HepG2 (cell line): ENCODE results near the gene RGS19. TPM values are rescaled to one million over a fixed set of nuclear protein-coding genes. Genes with fewer than 3 reads are reported as not detected.
A peak's percentile ranks its signal among the peaks of the same experiment; 100 is the strongest.

Experiments
- ATAC-seq: fragments of 200-7000 bp; cut with Tn5 transposase; 3 replicates; pipeline ENCODE4 v1.9.1; 2020; ENCODE audit warnings: mild to moderate bottlenecking, moderate library complexity
- BruUV-seq: library from RNA; stranded (reverse); fragments of 400-500 nt; replicated peaks from 2 replicates; lab custom pipeline; 2021; lab: Mats Ljungman, UMichigan
- CTCF ChIA-PET: fragments of 300-600 bp; formaldehyde crosslinking; extraction: SDS; loops from one replicate; lab custom pipeline; 2021; ENCODE audit warnings: low total read pairs, inconsistent platforms, low intra/inter-chr PET ratio; lab: Yijun Ruan, JAX
- POLR2A ChIA-PET: fragments of 350-600 bp; sonication (Branson Sonifier 250); formaldehyde crosslinking; loops from one replicate; lab custom pipeline; 2020; ENCODE audit warnings: antibody characterized with exemption, inconsistent platforms; lab: Yijun Ruan, JAX
- DNase-seq: peaks from one replicate; pipeline ENCODE4 v3.0.0-alpha.2; 2015; ENCODE audit warnings: low spot score
- FAIRE-seq: peaks from 3 replicates; lab custom pipeline; 2011; peaks lifted over from hg19 to GRCh38; lab: Jason Lieb, UNC
- H2AFZ ChIP-seq: one replicate; pipeline ENCODE4 v1.6.1; 2011; ENCODE audit warnings: low read length, inconsistent platforms
- H3K27ac ChIP-seq: fragments of 300-600 bp; 3 replicates; pipeline ENCODE4 v1.8.0; 2011; ENCODE audit warnings: mixed run types, mild to moderate bottlenecking, mixed read lengths, low read length, inconsistent platforms; ENCODE audit not compliant: insufficient read depth; ENCODE audit errors: extremely low read length
- H3K27me3 ChIP-seq, 2 experiments: fragments of 200-600 bp in 1 of 2; 2 replicates in 1 of 2; 3 replicates in 1 of 2; pipeline versions ENCODE4 v1.6.0 to v1.8.0; 2011; ENCODE audit warnings: low read length in 2 of 2, mild to moderate bottlenecking in 2 of 2, moderate library complexity in 2 of 2, inconsistent platforms in 1 of 2; ENCODE audit not compliant: insufficient read depth in 2 of 2, control insufficient read depth in 1 of 2
- H3K36me3 ChIP-seq, 2 experiments: fragments of 200-600 bp in 1 of 2; replicated peaks in 1 of 2; 2 replicates in 1 of 2; 3 replicates in 1 of 2; pipeline versions ENCODE4 v1.5.1 to v1.8.0; 2011; ENCODE audit warnings: low read length in 2 of 2, inconsistent platforms in 1 of 2; ENCODE audit not compliant: insufficient read depth in 2 of 2, control insufficient read depth in 1 of 2
- H3K4me1 ChIP-seq: 2 replicates; pipeline ENCODE4 v1.5.1; 2012; ENCODE audit warnings: low read length, inconsistent platforms; ENCODE audit not compliant: insufficient read depth
- H3K4me2 ChIP-seq: 2 replicates; pipeline ENCODE4 v1.6.0; 2011; ENCODE audit warnings: low read depth, low read length, inconsistent platforms
- H3K4me3 ChIP-seq, 3 experiments: fragments of 200-600 bp in 1 of 3; sonication (generic), shearing (Covaris generic) in 1 of 3; replicated peaks in 1 of 3; 2 replicates each; pipeline ENCODE4 v1.5.1; 2011 to 2016; ENCODE audit warnings: low read length in 3 of 3, inconsistent platforms in 2 of 3, low read depth in 2 of 3, mild to moderate bottlenecking in 2 of 3, control low read depth in 1 of 3, mixed read lengths in 1 of 3; ENCODE audit not compliant: insufficient read depth in 1 of 3
- H3K79me2 ChIP-seq: one replicate; pipeline ENCODE4 v1.6.1; 2011; ENCODE audit warnings: low read length, inconsistent platforms; ENCODE audit not compliant: insufficient read depth
- H3K9ac ChIP-seq: 2 replicates; pipeline ENCODE4 v1.6.0; 2011; ENCODE audit warnings: mild to moderate bottlenecking, low read depth, low read length, inconsistent platforms; ENCODE audit not compliant: insufficient read depth
- H3K9me3 ChIP-seq: 2 replicates; pipeline ENCODE4 v1.5.1; 2012; ENCODE audit warnings: mild to moderate bottlenecking, low read length
- H4K20me1 ChIP-seq: 2 replicates; pipeline ENCODE4 v1.6.0; 2011; ENCODE audit warnings: inconsistent platforms, mild to moderate bottlenecking, low read length, moderate library complexity; ENCODE audit not compliant: insufficient read depth
- CEBPB ChIP-seq: IDR thresholded peaks from 2 replicates; pipeline ENCODE4 v1.6.1; 2011; ENCODE audit warnings: low read depth, low read length, improper control_type of control experiment, borderline replicate concordance
- CENPT ChIP-seq: sonication (generic); formaldehyde crosslinking; IDR thresholded peaks from 2 replicates; pipeline ENCODE4 v1.8.0; 2022; ENCODE audit warnings: low read depth, mild to moderate bottlenecking, moderate library complexity, missing genetic modification reagents
- DBP ChIP-seq: sonication (generic); formaldehyde crosslinking; IDR thresholded peaks from 2 replicates; pipeline ENCODE4 v1.4.0; 2020; ENCODE audit warnings: missing genetic modification reagents; ENCODE audit errors: not compliant biosample characterization
- FOXA1 ChIP-seq, 2 experiments: fragments of 450-650 bp in 1 of 2; sonication (generic) in 1 of 2; formaldehyde crosslinking in 1 of 2; IDR thresholded peaks; 2 replicates each; pipeline versions ENCODE4 v1.4.0 to v1.6.1; 2016 to 2020; ENCODE audit warnings: missing genetic modification reagents in 1 of 2
- HOXD1 ChIP-seq: sonication (generic); formaldehyde crosslinking; IDR thresholded peaks from 2 replicates; pipeline ENCODE4 v1.5.0; 2020; ENCODE audit warnings: missing genetic modification reagents
- MTA1 ChIP-seq: sonication (generic); formaldehyde crosslinking; IDR thresholded peaks from 2 replicates; pipeline ENCODE4 v1.4.0; 2020; ENCODE audit warnings: missing genetic modification reagents, mild to moderate bottlenecking, borderline replicate concordance
- PRDM4 ChIP-seq: sonication (generic); formaldehyde crosslinking; IDR thresholded peaks from 2 replicates; pipeline ENCODE4 v1.9.0; 2021; ENCODE audit warnings: missing genetic modification reagents, borderline replicate concordance
- RBFOX2 ChIP-seq: fragments of 200-400 bp; formaldehyde crosslinking; IDR thresholded peaks from 2 replicates; pipeline ENCODE4 v1.6.1; 2017; ENCODE audit warnings: low read depth, mild to moderate bottlenecking, low read length
- TFDP1 ChIP-seq: IDR thresholded peaks from 2 replicates; pipeline ENCODE4 v1.6.1; 2016; ENCODE audit warnings: missing compliant biosample characterization, missing genetic modification reagents, borderline replicate concordance
- ZBTB1 ChIP-seq: sonication (generic); formaldehyde crosslinking; IDR thresholded peaks from 2 replicates; pipeline ENCODE4 v1.4.0; 2020; ENCODE audit warnings: missing genetic modification reagents, borderline replicate concordance
- ZBTB44 ChIP-seq: sonication (generic); formaldehyde crosslinking; IDR thresholded peaks from 2 replicates; pipeline ENCODE4 v1.4.0; 2020; ENCODE audit warnings: missing genetic modification reagents
- ZNF121 ChIP-seq: sonication (generic); formaldehyde crosslinking; IDR thresholded peaks from 2 replicates; pipeline ENCODE4 v1.5.0; 2020; ENCODE audit warnings: mild to moderate bottlenecking, missing genetic modification reagents
- ZNF296 ChIP-seq: sonication (generic); formaldehyde crosslinking; conservative IDR thresholded peaks from 2 replicates; pipeline ENCODE4 v1.5.0; 2020; ENCODE audit warnings: mild to moderate bottlenecking, missing genetic modification reagents
- ZNF33B ChIP-seq: sonication (generic); formaldehyde crosslinking; IDR thresholded peaks from 2 replicates; pipeline ENCODE4 v1.5.1; 2020; ENCODE audit warnings: mild to moderate bottlenecking, missing genetic modification reagents
- ZNF792 ChIP-seq: IDR thresholded peaks from 2 replicates; pipeline ENCODE4 v1.6.1; 2016
- ZNF83 ChIP-seq: sonication (generic); formaldehyde crosslinking; IDR thresholded peaks from 2 replicates; pipeline ENCODE4 v1.4.0; 2020; ENCODE audit warnings: missing genetic modification reagents, mild to moderate bottlenecking, borderline replicate concordance
- WGBS: methylation state at CpG from one replicate; pipeline ENCODE4 v1.1.6; 2017; ENCODE audit warnings: low lambda C conversion rate; 5-methylcytosine and 5-hydroxymethylcytosine counted together
- in situ Hi-C: cut with HindIII; loops from 2 replicates; pipeline ENCODE4 v1.10.0; 2017; ENCODE audit warnings: low pct_unique_long_range_greater_than_20kb; ENCODE audit not compliant: extremely low pct_ligation_motif_present
- intact Hi-C: fragments of 100-400 bp; cut with micrococcal nuclease; formaldehyde crosslinking; loops from one replicate; pipeline ENCODE4 v1.10.0; 2022; ENCODE audit not compliant: unreplicated experiment
- polyA plus RNA-seq, 8 experiments: library from polyadenylated mRNA; depleted of rRNA in 3 of 8; stranded (reverse) in 7 of 8; unstranded in 1 of 8; fragments of >200 nt; fragmentation: Illumina TruSeq in 4 of 8; extraction: Trizol in 4 of 8; gene quantifications; 2 replicates each; pipeline versions ENCODE4 v1.2.1 to v1.2.3, GENCODE V29; 2011 to 2016; ENCODE audit warnings: low read depth in 4 of 8, missing spikeins in 1 of 8, mixed read lengths in 1 of 8; ENCODE audit not compliant: insufficient read depth in 1 of 8
- total RNA-seq, 5 experiments: library from RNA; depleted of rRNA; stranded (reverse); fragments of >200 nt; fragmentation: Illumina TruSeq; extraction: Trizol; gene quantifications; 2 replicates each; pipeline ENCODE4 v1.2.3, GENCODE V29; 2016; ENCODE audit warnings: low read depth in 1 of 5

The RGS19 gene
- total and polyA plus RNA-seq, 2 of the 13 experiments (the other 11 are each of a cell fraction or from before 2014, with no cell fraction given), result 10.7 to 11.9 TPM

- H3K27me3 ChIP-seq, result no peaks in the 10 kb centered on the region; a peak in 1 of 5 replicates
- ATAC-seq (no peak), DNase-seq (no peak), FAIRE-seq (no peak)
- H3K4me2 ChIP-seq, result peak overlapping the region; percentile 98
- no TSS peak for BruUV-seq
- POLR2A ChIA-PET, result interaction anchor here (0.6 to 9.4 kb wide), 9 partner anchors 10 to 394 kb away, joined by 3 to 252 read pairs (median 6); partner anchors contain the start of genes C20orf204, PRPF6, RTEL1 and SAMD10
- H3K36me3 ChIP-seq, result no peaks in the 10 kb centered on the region
- no peaks in the 10 kb centered on the region for H4K20me1 ChIP-seq
- in situ Hi-C loops (no loop called here), intact Hi-C loops (no loop called here)
- H3K79me2 ChIP-seq, result peaks cover 4% of the 10 kb centered on the region
- 0 out of 6 replicates have a peak overlapping the region, but pooled peaks of 1 of the 3 experiments have one; percentile 69 for H3K4me3 ChIP-seq
- peak overlapping the region; percentile 66; the same call in 1 of the 2 replicates for H3K9ac ChIP-seq
- peaks cover 74% of the 10 kb centered on the region for H3K4me1 ChIP-seq
- H3K27ac ChIP-seq, result peak overlapping the region; percentile 77
- H2AFZ ChIP-seq, result no peak overlapping the region
- H3K9me3 ChIP-seq, result no peaks in the 10 kb centered on the region
- CTCF ChIA-PET, result no interaction called here
- WGBS, result 65% methylated on average over 7 of the region's 10 CpGs
- TF ChIP-seq FOXA1 (IDR thresholded peaks at IDR 0.05) (no peak), FOXA1 (CRISPR knock-in tag; IDR thresholded peaks at IDR 0.05) (no peak), ZBTB44 (CRISPR knock-in tag) (no peak), ZBTB1 (CRISPR knock-in tag) (no peak), PRDM4 (CRISPR knock-in tag) (no peak), HOXD1 (CRISPR knock-in tag) (0 out of 2 replicates have a peak, but pooled peaks have one; percentile 6), RBFOX2 (no peak), ZNF296 (peak; percentile 64; the same call in 1 of the 2 replicates), ZNF33B (CRISPR knock-in tag) (no peak), CEBPB (no peak), CENPT (CRISPR knock-in tag) (peak; percentile 23), ZNF792 (CRISPR knock-in tag) (no peak), ZNF83 (no peak), DBP (CRISPR knock-in tag) (no peak), TFDP1 (CRISPR knock-in tag) (no peak), MTA1 (no peak), ZNF121 (no peak)
Observed at GRCh38 chr20:64052326-64052722, 27.0 kb downstream of the RGS19 start.
